Measurements from ENCODE around the gene CHPF2. TPM values are rescaled to one million over a fixed set of nuclear protein-coding genes. Genes with fewer than 3 reads are reported as not detected.

CHPF2 gene
- 123 and 204 TPM in 2 replicates for total RNA-seq

GRCh38 chr7:151232091-151232916 lies at the start of gene CHPF2:
CHPF2 (plus strand) TSS chr7:151232483; CDS start chr7:151234012, 1,529 bp downstream.

GRCh38 chr7:151186640-151187408 lies 45.5 kb upstream of the CHPF2 start, which contains the start of gene ASB10:
ASB10 (minus strand) TSS chr7:151187250; CDS start chr7:151187130, 120 bp downstream.

GRCh38 chr7:151210087-151210854 lies 22.0 kb upstream of the CHPF2 start, which contains the start of gene H2BK1:
H2BK1 (minus strand) TSS chr7:151210488; CDS start chr7:151210318, 170 bp downstream.

GRCh38 chr7:151226875-151227782 lies 5.2 kb upstream of the CHPF2 start, which contains the start of gene ABCF2:
ABCF2 (minus strand) TSS chr7:151227205; CDS start chr7:151226458, 747 bp downstream.

GRCh38 chr7:151248346-151249033 lies 16.2 kb downstream of the CHPF2 start, which contains the start of gene SMARCD3:
SMARCD3 (minus strand) TSS chr7:151248694; CDS start chr7:151248562, 132 bp downstream.

Other genes with a start within 250 kb of the CHPF2 start
- gene NOS3, start 241.5 kb upstream of the CHPF2 start, total RNA-seq: 0.17 and 0.33 TPM in 2 replicates
- 0.98 and 1.2 TPM in 2 replicates for gene ATG9B, start 208.0 kb upstream of the CHPF2 start, total RNA-seq
- gene ABCB8, start 204.0 kb upstream of the CHPF2 start, total RNA-seq: 34.2 and 37.6 TPM in 2 replicates
- 0.26 TPM in 2 replicates for gene ASIC3, start 184.0 kb upstream of the CHPF2 start, total RNA-seq
- gene CDK5, start 174.6 kb upstream of the CHPF2 start, total RNA-seq: 17.9 and 18.8 TPM in 2 replicates
- 88.2 and 137 TPM in 2 replicates for gene SLC4A2, start 172.9 kb upstream of the CHPF2 start, total RNA-seq
- gene FASTK, start 151.7 kb upstream of the CHPF2 start, total RNA-seq: 75.0 and 92.8 TPM in 2 replicates
- gene TMUB1, start 149.0 kb upstream of the CHPF2 start, total RNA-seq: 25.5 and 26.2 TPM in 2 replicates
- 31.9 and 61.6 TPM in 2 replicates for gene AGAP3, start 146.0 kb upstream of the CHPF2 start, total RNA-seq
- not detected in 2 replicates for gene GBX1, start 64.8 kb upstream of the CHPF2 start, total RNA-seq
- not detected in 2 replicates for gene ASB10, start 45.2 kb upstream of the CHPF2 start, total RNA-seq
- not detected in 2 replicates for gene H2BK1, start 22.0 kb upstream of the CHPF2 start, total RNA-seq
- gene ABCF2, start 5.3 kb upstream of the CHPF2 start, total RNA-seq: 40.4 and 54.2 TPM in 2 replicates
- 37.1 and 38.7 TPM in 2 replicates for gene SMARCD3, start 16.2 kb downstream of the CHPF2 start, total RNA-seq
- gene NUB1, start 109.3 kb downstream of the CHPF2 start, total RNA-seq: 41.8 and 44.4 TPM in 2 replicates
- gene WDR86, start 177.6 kb downstream of the CHPF2 start, total RNA-seq: 0.26 TPM in 2 replicates
- gene CRYGN, start 207.7 kb downstream of the CHPF2 start, total RNA-seq: 0.13 TPM in 1 of 2 replicates, not detected in the other